Kidney (tissue), 14 donors: ENCODE results near the gene CRYBG1. TPM values are rescaled to one million over a fixed set of nuclear protein-coding genes. Genes with fewer than 3 reads are reported as not detected.
A peak's percentile ranks its signal among the peaks of the same experiment; 100 is the strongest.

ENCODE experiments used
- DNase-seq, 5 donors: peaks; one replicate each; pipeline ENCODE4 v3.0.0-alpha.2; 2013 to 2020
- FAIRE-seq: peaks from 2 replicates; lab custom pipeline; 2012; peaks lifted over from hg19 to GRCh38; lab: Jason Lieb, UNC
- H3K27ac ChIP-seq, 2 donors: one replicate each; pipeline ENCODE4 v1.7.0; 2013; ENCODE audit warnings: low read depth in 2 of 2, low read length in 2 of 2, inconsistent platforms in 1 of 2
- H3K27me3 ChIP-seq: one replicate; pipeline ENCODE4 v1.7.1; 2013; ENCODE audit warnings: low read length, inconsistent platforms; ENCODE audit not compliant: control insufficient read depth, insufficient read depth
- H3K36me3 ChIP-seq, 3 donors: one replicate each; pipeline versions ENCODE4 v1.7.0 to v1.7.1; 2013; ENCODE audit warnings: low read length in 3 of 3, control low read depth in 1 of 3, inconsistent platforms in 1 of 3; ENCODE audit not compliant: insufficient read depth in 3 of 3, control insufficient read depth in 2 of 3
- H3K4me1 ChIP-seq, 3 donors: one replicate each; pipeline versions ENCODE4 v1.7.0 to v1.7.1; 2013; ENCODE audit warnings: low read length in 3 of 3, inconsistent platforms in 1 of 3, low read depth in 1 of 3; ENCODE audit not compliant: control insufficient read depth in 2 of 3, insufficient read depth in 2 of 3
- H3K4me3 ChIP-seq, 3 donors: one replicate each; pipeline versions ENCODE4 v1.7.0 to v1.8.1; 2013; ENCODE audit warnings: low read length in 3 of 3, control low read depth in 1 of 3, inconsistent platforms in 1 of 3
- H3K9ac ChIP-seq, 3 donors: one replicate each; pipeline versions ENCODE4 v1.7.0 to v1.7.1; 2013; ENCODE audit warnings: low read length in 3 of 3, control low read depth in 1 of 3, inconsistent platforms in 1 of 3
- H3K9me3 ChIP-seq, 3 donors: one replicate each; pipeline versions ENCODE4 v1.7.0 to v1.7.1; 2013; ENCODE audit warnings: low read length in 3 of 3, control low read depth in 1 of 3, inconsistent platforms in 1 of 3; ENCODE audit not compliant: control insufficient read depth in 2 of 3, insufficient read depth in 1 of 3
- CTCF ChIP-seq: IDR thresholded peaks from 3 replicates; pipeline ENCODE4 v1.5.1; 2012; ENCODE audit warnings: mild to moderate bottlenecking, moderate library complexity, borderline replicate concordance; ENCODE audit not compliant: insufficient read depth; ENCODE audit errors: extremely low read depth
- intact Hi-C: fragments of 100-400 bp; cut with DNase I; formaldehyde crosslinking; loops from one replicate; pipeline ENCODE4 v1.11.1; 2022
- polyA plus RNA-seq: library from polyadenylated mRNA; stranded (reverse); fragments of 350-450 nt; fragmentation: Illumina TruSeq; extraction: RNeasy Lipid Tissue Mini Kit (QIAGEN cat#74804); gene quantifications from one replicate; pipeline ENCODE4 v1.2.3, GENCODE V29; 2014; ENCODE audit warnings: low read depth, low replicate concordance; ENCODE audit not compliant: insufficient read depth
- total RNA-seq: library from RNA; stranded (reverse); fragmentation: NEBNext Ultra II Directional; extraction: Animal tissue kit (Norgen Biotek cat#: 25700); gene quantifications from one replicate; pipeline ENCODE4 v1.2.1, GENCODE V29; 2021
- donor health status: control.
- donor health status: control.
- donor health status: control.
- donor health status: control.
- donor health status: control.
- donor health status: DM: yes; HTN: yes; CAD: no.
- donor health status: Normal renal cell carcinoma (clear cell type).

The CRYBG1 gene
- total and polyA plus RNA-seq, 2 donors from 2014 or later = 7.0 to 32.6 TPM

- no peak for FAIRE-seq
- peak in 4 of 5 donors; percentile 55 to 74 (median 63) for DNase-seq
Observed at GRCh38 chr6:106339334-106340029, 21.0 kb upstream of the CRYBG1 start.

GRCh38 chr6:106347219-106347618 is 13.3 kb upstream of the CRYBG1 start:
- Histone ChIP-seq H3K4me3 (no peak overlapping the region), H3K36me3 (no peaks in the 10 kb centered on the region), H3K9ac (no peak overlapping the region), H3K27me3 (no peaks in the 10 kb centered on the region), H3K27ac (no peak overlapping the region), H3K4me1 (no peaks in the 10 kb centered on the region), H3K9me3 (no peaks in the 10 kb centered on the region)
- no peak for FAIRE-seq
- no peak for TF ChIP-seq CTCF
- intact Hi-C loops = loop anchor here (10.0 kb wide), 1 partner anchor 228 kb away; no protein-coding TSS in a partner anchor
- DNase-seq = no peak

More at GRCh38 chr6:106339334-106340029, 21.0 kb upstream of the CRYBG1 start:
- H3K36me3 ChIP-seq = no peaks in the 10 kb centered on the region
- H3K4me3 ChIP-seq = no peak overlapping the region
- H3K27ac ChIP-seq = no peak overlapping the region
- intact Hi-C loops = loop anchor here (10.0 kb wide), 1 partner anchor 235 kb away; no protein-coding TSS in a partner anchor
- no peaks in the 10 kb centered on the region for H3K4me1 ChIP-seq
- no peak overlapping the region for H3K9ac ChIP-seq
- peak; percentile 58 for TF ChIP-seq CTCF
- no peaks in the 10 kb centered on the region for H3K9me3 ChIP-seq
- H3K27me3 ChIP-seq = no peaks in the 10 kb centered on the region

- Histone ChIP-seq H3K27me3 (no peaks in the 10 kb centered on the region), H3K9ac (no peak overlapping the region), H3K4me1 (peaks cover 0 to 4% (median 2%) of the 10 kb centered on the region in 3 donors), H3K9me3 (no peaks in the 10 kb centered on the region), H3K4me3 (no peak overlapping the region), H3K36me3 (no peaks in the 10 kb centered on the region), H3K27ac (no peak overlapping the region)
- DNase-seq (no peak), FAIRE-seq (no peak)
- no peak for TF ChIP-seq CTCF
- intact Hi-C loops = no loop called here
Observed at GRCh38 chr6:106356378-106356777, 4.1 kb upstream of the CRYBG1 start.
